HG03342 (cell line): ENCODE measurements around the gene AGFG1.

Experiments
- ATAC-seq: cut with Tn5 transposase; IDR thresholded peaks from one replicate; pipeline ENCODE4 v1.9.1; 2021; ENCODE audit warnings: mild to moderate bottlenecking, moderate library complexity; ENCODE audit not compliant: unreplicated experiment

Gene AGFG1, protein sequence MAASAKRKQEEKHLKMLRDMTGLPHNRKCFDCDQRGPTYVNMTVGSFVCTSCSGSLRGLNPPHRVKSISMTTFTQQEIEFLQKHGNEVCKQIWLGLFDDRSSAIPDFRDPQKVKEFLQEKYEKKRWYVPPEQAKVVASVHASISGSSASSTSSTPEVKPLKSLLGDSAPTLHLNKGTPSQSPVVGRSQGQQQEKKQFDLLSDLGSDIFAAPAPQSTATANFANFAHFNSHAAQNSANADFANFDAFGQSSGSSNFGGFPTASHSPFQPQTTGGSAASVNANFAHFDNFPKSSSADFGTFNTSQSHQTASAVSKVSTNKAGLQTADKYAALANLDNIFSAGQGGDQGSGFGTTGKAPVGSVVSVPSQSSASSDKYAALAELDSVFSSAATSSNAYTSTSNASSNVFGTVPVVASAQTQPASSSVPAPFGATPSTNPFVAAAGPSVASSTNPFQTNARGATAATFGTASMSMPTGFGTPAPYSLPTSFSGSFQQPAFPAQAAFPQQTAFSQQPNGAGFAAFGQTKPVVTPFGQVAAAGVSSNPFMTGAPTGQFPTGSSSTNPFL

DNA sequence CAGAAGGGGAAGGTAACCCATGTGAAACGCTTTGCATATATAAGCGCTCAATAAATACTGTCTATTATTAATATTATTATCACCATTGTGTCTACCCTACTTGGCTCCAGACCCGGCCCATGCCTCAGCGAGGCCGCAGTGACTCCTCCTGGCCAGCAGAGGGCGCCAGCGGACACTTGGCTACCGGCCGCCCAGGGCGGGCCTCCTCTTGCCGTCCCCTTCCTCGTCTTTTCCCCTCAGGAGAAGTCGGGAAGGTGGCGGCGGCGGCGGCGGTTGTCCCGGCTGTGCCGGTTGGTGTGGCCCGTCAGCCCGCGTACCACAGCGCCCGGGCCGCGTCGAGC, at the start of gene AGFG1:
TSS of gene AGFG1 (plus strand) at position 233 of the 341 bp plus-strand sequence. CDS start 266 bp downstream, outside the sequence.
- ATAC-seq, result peak; percentile 85

DNA sequence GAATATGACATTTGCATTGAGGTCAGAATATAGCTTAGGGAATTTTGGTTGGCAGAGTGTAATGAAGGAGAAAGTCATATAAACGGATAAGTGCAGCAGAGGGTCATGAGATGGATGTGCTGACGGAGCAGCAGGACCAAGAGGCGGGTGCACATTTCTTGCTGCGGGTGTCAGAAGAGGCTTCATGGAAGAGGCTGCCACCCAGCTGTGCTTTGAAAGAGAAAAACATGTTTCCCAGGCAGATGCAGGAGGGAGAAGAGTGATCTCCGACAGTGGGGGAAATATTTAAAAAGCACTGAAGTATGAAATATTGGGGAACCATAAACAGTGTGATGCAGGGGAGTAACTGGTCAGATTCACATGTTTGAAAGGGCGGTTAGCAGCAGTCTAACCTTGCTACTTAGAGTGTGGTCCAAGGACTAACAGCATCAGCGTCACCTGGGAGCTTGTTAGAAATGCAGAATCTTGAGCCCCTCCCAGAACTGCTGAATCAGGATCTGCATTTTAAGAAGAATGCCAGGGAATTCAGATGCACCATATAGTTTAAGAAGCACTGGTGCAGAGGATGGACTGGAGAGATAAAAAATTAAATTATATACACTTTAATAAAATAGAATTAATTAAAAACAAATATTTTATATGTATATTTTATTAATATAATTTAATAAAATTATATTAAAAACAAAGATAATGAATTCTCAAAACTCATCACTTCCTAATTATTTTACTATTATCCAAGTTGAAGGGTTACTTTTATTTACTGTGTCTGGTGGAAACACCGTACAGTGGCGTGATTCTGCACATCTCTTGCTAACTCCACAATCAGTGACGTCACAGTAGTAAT, 48.1 kb upstream of the AGFG1 start:
- ATAC-seq, result no peak

DNA sequence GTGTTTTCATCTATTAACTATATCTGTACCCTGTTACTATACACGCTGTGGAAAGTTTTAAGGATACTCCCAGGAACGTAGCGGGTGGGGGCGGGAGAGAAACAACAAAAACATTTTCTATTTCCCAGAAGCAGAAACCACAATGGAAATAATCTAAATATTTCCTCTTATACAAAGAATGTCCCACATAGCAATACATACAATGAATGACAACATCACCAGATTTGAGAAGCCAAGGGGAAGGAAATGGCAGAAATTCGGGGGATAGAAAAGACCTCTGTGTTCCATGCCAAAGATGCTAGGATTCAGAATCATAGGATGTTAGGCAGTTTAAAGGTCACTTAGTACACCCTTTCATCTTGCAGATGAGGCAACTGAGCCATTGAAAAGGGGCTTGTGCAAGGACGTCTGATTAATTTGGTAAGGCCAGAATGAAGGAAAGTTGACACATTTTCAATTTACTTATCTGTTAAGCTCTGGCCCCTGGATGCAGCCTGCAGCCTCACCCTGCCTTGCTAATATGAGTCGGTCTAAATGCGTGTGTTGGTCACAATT, 43.1 kb upstream of the AGFG1 start:
- no peak for ATAC-seq

DNA sequence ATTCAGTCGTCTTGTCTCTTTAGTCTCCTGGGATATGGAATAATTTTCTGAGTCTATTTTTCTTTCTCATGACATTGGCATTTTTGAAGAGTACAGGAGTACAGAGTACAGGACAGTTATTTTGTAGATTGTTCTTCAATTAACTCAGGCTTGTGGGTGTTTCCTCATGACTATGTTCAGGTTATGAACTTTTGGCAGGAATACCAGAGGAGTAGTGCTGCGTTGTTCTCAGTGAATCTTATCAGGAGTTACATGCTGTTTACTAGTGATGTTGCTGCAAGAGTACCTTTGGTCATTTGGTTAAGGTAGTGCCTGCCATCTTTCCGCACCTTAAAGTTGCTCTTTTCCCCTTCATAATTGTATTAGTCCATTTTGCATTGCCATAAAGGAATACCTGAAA, 41.3 kb upstream of the AGFG1 start:
- ATAC-seq, result no peak

DNA sequence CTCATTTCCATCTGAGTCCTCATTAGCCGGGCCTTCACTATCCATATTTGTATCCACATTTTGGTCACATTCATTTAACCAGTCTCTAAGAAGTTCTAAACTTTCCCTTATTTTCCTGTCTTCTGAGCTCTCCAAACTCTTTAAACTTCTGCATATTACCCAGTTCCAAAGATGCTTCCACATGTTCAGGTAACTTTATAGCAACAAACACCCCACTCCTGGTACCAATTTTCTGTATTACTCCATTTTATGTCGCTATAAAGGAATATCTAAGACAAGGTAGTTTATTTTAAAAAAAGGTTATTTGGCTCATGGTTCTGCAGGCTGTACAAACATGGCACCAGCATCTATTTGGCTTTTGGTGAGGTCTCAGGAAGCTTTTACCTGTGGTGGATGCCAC, 38.8 kb upstream of the AGFG1 start:
- ATAC-seq, result no peak

DNA sequence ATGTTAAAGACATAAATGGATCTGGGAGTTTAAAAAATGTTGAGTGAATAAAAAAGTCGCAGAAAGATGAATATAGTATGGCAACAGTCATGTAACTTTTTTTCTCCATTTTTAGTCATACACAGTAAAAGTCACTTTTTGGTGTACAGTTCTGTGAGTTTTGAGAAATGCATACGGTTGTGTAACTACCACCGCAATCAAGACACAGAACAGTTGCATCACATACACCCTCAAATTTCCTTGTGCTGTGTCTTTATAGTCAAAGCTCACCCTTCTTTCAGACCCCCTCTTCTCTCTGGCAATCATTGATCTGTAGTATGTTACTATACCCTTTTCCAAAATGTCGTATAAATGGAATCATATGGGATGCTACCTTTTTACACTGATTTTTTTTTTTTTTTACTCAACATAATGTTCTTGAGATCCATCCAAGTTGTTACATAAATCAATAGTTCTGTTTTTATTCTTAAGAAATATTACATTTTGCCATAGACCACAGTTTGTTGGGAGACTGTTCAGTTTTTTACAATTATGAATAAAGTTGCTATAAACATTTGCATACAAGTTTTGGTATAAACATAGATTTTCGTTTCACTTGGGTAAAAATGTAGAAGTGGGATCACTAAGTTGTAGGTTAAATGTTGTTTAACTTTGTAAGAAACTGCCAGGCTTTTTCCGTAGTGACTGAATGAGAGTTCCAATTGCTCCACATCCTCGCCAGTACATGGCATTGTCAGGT, 35.4 kb upstream of the AGFG1 start:
- ATAC-seq, result no peak

DNA sequence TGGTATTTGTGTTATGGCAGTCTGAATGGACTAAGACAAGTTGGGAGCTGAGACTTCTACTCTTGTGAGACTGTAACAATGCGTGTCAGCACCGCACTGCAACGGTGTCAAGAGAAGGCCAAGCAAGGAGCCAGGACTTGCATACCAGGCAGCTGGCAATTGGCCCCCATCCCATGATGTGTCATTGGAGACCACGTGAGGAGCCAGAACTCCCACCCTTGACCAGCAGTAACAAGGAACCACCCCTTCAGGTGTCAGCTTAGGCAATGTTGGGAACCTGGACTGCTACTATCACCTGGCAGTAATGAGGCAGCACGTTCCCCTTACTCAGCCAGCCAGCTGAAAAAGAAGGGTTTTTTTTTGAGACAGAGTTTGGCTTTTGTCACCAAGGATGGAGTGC, 32.7 kb upstream of the AGFG1 start:
- ATAC-seq, result no peak

DNA sequence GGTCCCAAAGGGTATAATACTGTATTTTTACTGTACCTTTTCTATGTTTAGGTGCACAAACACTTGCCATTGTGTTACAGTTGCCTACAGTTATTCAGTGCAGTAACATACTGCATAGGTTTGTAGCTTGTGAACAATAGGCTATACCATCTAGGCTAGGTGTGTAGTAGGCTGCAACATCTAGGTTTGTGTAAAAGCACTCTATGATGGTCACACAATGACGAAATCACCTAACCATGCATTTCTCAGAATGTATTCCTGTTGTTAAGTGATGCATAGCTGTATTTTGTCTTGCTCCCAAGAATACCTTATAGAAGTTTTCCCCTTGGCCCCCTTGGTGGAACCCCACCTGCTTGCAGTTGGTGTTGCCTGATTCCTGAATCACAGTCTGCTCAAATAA, 29.3 kb upstream of the AGFG1 start:
- no peak for ATAC-seq

DNA sequence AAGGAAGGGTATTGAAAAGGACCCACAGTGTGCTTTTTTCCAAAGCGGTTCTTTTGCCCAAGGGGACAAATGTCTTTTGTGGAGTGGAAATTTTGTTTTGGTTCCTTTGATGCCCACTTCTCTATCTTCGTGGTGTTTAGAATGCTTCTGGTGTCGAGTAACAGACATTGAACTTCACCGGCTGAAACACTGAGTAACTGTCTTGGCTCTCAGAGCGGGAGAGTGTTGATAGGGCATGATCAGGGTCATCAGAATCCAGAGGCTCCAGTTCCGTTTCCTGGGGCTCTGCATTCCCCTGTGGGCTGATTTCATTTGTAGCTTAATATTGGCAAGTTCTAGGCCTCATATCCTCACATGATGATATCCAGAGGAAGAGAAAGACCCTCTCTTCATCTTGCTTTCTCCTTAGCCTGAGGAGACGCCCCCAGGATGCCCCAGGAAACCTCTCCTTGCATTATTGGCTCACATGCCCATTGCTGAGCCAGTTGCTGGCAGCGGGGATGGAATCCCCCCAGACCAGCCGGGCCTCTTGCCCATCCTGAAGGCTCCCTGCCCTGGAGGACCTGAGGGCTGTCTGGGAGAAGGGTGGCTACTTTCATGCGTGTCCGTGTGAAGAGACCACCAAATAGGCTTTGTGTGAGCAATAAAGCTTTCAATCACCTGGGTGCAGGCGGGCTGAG, 27.9 kb upstream of the AGFG1 start:
- ATAC-seq, result no peak

DNA sequence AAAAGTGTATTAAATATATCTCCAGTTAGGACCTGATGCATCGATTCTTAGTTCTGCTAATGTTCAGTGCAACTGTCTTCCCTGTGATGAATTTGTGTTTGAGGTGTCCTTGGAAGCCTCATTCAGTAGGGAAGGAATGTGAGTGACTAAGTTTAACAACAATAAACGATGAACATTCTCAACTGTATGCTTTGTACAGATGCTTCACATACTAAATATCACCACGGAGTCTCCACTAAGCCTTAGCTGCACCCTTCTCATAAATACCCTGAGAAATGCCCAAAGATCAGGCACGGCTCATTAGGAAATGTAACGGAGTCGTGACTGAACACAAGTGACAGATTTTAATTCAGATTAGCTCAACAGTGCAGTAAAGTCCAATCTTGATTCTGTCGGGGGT, 24.4 kb upstream of the AGFG1 start:
- no peak for ATAC-seq

DNA sequence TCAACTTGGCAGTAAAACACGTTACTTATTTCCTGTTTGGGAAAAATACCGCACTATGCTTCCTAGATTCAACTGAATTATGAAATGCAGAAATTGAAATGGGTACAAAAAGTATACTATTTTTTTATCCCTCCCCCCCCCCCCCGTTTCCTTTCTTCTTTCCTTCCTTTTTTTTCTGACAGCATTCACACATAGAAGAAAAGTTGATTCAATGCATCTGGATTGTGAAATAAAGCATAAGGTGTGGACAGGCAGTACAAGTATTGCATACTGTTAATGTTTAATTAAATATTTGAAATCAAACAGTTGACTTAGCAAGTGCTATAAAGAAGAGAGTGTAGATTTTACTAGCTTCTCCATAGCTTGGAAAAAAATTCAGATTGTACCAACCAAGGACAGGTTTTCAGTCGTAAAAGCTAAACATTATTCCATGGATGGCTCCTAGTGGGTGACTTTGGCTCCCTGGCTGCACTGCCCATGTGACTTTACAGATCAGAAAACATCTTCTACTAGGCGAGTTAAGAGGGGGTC, 21.6 kb upstream of the AGFG1 start:
- no peak for ATAC-seq

DNA sequence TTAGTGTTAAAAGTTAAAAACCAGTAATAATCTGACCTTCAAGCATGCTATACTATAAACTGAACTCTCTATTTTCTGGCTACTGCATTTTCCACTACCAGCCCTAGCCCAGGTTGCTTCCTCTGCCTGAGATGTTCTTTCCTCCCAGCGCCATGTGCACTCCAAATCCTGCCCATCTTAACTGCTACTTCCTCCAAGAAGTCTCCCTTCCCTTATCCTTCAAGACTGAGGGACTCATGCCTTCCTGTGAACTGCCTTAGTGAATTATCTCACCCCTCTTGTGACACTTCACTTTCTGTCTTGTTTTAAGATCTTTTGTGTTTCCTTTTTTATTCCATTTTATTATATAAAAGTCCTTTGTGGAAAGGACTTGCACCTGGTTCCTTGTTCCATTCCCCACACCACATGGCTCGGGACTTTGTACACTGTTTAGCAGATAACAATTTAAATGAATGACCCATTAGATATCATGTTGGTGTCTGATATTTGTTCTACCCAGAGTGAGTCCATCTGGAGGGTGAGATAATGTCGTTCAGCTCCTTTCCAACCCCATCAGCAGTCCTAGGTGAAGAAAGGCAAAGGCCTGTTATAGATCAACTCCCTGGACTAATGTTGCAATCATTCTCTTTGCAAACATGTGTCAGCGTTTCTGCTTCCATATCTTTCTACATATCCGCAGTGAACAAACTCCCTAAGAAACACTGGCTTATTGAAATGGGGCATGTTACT, 20.9 kb upstream of the AGFG1 start:
- no peak for ATAC-seq

DNA sequence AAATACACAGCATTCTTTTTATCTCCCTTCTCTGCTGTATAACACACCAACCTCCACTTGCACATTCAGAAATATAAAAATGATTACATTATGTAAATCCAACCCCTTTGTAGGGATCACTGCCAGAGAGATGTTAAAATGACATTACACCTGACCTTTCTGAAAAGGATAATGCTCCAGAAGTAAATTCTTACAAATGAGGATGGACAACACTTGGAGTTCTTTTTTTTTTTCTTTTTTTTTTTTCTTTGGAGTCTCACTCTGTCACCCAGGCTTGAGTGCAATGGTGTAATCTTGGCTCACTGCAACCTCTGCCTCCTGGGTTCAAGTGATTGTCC, 20.3 kb upstream of the AGFG1 start:
- ATAC-seq, result no peak

DNA sequence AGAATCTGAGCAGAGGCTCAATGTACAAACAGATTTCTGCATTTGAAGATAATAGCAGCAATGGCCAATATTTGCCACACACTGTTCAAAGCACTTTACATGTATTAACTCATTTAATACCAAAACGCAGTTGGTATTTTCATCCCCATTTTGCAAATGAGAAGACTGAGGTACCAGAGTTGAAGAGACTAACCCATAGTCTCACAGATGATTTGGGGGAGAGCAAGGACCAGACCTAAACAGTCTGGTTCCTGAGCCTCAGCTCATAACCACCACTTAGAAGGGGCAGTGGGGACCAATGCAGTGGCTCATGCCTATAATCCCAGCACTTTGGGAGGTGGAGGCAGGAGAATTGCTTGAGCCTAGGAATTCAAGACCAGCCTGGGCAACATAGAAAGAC, 18.1 kb upstream of the AGFG1 start:
- ATAC-seq, result no peak

DNA sequence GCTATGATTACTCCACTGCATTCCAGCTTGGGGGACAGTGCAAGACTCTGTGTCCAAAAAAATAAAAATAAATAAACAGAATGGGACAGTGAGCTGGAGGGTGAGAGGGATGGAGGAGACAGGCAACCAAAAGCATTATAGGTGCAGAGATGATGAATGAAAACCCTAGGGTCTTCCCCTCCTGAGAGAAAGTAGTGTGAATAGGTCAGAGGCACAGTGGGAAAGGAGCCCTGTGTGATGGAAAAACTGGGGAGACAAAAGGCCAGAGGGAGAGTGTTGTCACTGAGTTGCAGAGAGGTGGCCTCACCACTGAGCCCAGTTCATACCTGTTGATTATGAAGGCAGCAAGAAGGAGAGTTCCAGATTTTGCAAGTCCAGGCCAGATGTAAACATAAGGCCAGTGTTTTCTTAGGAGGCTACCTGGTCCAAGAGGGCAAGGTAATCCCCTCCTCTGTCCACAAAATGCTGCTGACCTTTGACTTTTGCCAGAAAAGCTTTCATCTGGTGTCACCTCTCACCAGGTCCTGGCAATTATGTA, 17.6 kb upstream of the AGFG1 start:
- no peak for ATAC-seq

DNA sequence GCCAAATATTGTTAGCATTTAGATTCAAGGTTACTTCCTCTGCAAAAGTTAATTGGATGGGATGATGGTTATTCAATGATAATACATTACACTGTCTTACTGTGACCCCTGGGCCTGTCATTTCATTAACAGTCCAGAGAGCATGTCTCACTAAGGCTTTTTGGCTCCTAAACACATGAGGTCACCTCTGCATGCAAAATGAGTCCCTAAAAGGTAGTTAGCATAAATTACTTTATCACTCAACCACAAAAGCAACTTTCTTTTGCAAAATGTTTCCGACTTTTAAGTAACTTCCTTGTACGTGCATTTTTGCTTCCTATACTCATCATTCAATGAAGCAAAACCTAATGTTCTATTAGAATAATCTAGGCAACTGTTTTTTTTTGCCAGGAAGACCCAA, 16.8 kb upstream of the AGFG1 start:
- no peak for ATAC-seq

DNA sequence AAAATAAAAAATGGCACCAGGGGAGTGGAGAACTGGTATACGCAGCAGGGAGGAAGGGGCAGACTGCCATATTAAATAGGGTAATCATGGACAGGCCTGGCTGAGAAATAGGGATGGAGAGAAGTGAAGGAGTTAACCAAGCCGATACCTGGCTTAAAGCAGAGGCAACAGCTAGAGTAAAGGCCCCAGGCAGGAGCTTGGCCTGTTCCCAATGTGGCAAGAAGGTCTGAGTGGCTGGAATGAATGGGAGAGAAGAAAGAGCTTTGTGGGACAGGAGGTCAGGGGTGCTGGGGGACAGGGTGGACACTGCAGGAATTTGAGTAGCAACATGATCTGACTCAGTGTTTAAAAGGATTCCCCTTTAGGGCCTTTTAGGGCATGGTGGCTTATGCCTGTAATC, 15.9 kb upstream of the AGFG1 start:
- no peak for ATAC-seq

DNA sequence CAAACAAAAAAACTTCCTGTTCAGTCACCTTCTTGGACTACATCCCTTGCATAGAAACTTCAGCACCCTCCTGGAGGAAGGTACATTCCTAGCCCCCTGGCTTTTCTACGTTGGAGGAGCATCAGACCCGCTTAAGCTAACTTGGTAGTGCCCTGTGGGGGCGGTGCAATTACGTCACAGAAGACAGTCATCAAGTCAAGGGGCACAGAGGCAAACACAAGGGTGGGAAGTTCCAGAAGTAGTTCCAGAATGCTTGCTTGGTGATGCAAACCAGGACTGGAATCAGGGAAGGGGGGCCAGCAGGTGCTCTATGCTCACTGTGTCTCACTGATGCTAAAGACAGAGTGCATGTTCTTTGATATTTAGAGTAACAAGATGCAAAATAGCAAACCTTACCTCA, 15.2 kb upstream of the AGFG1 start:
- ATAC-seq, result no peak

DNA sequence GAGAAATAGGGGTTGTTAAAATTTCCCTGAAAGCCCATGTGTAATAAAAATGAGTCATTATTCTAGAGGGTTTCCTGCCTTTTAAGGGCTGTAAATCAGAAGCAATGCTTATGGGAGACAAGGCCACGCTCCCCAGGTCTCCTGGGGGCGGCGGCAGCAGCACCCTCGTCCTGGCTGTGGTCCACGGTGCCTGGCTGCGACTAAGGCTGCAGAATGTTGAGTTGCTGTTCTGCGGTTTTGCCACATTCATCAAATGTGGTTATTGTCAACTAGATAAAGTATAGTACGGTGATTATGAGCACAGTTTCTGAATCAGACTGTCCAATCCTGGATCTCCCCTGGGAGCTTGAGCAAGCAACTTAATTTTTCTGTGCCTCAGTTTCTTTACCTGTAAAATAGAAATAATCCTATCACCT, 11.9 kb upstream of the AGFG1 start:
- no peak for ATAC-seq
